Stimulated activated CD4-positive, alpha-beta T cell treated with anti-CD3 and anti-CD28 coated beads, Interleukin-1b, Interleukin-23, amount 100 ng/mL, for 4 hours (primary cell): ENCODE data around the gene PLBD1.

Experiments
- DNase-seq, 2 donors: peaks; one replicate each; pipeline ENCODE4 v3.0.0-alpha.2; 2020; ENCODE audit warnings: low read depth in 2 of 2

Gene PLBD1, protein sequence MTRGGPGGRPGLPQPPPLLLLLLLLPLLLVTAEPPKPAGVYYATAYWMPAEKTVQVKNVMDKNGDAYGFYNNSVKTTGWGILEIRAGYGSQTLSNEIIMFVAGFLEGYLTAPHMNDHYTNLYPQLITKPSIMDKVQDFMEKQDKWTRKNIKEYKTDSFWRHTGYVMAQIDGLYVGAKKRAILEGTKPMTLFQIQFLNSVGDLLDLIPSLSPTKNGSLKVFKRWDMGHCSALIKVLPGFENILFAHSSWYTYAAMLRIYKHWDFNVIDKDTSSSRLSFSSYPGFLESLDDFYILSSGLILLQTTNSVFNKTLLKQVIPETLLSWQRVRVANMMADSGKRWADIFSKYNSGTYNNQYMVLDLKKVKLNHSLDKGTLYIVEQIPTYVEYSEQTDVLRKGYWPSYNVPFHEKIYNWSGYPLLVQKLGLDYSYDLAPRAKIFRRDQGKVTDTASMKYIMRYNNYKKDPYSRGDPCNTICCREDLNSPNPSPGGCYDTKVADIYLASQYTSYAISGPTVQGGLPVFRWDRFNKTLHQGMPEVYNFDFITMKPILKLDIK

DNA sequence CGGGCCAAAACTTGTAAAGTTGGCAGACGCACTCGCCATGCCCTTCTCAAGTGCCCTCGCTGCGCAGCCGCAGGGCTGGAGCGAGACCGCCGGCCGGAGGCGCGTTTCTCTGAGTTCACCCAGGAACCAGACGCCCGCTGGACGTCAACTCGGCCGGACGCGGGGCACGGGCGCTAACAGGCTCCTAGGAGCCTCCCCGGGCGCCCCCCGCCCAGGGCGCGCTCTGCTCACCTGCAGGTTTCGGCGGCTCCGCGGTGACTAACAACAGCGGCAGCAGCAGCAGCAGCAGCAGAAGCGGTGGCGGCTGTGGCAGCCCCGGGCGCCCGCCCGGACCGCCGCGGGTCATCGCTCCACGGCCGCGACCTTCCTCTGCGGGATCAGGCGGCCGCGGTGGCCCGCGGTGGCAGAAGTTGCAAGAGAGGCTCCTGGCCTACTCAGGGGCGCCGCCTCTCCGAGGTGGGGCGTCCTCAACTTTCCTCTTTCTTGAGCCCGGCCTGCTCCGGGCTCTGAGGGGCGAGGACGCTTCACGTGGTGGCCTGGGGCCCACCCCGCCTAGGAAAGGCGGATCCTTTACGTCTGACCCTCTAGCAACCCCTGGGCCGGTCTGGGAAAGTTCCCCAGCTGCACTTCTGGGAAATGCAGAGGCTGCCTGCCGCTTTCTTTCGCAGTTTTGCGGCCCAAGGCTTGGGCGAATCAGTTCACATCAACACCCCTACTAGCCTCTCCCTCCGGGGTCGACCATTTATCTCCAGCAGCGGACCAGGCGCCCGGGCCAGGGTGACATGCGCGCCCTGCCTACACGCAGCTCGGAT, at the start of gene PLBD1:
Gene PLBD1 (minus strand): TSS at position 533 of the 812 bp plus-strand sequence. CDS start 187 bp downstream, at position 346.
- DNase-seq, result peak in 1 of 2 donors; percentile 3

DNA sequence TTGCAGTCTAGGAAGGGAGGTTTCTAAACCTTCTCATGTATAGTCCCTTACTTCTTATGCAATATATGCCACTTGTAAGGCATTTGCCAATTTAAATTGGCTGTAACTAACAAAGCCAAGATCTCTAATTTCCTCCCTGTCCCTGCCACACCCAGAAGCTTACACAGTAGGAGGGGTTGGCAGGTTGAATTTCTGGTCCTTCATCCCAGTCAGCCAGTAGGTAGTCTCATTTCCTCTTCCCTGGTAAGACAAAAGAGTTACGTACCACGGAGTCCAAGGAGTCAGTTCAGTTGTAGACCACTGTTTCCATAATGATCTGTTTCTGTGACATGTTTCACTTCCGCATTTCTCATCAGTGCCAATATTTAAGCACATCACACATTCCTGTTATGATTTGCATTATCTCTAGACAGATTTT, 47.0 kb upstream of the PLBD1 start:
- no peak for DNase-seq

DNA sequence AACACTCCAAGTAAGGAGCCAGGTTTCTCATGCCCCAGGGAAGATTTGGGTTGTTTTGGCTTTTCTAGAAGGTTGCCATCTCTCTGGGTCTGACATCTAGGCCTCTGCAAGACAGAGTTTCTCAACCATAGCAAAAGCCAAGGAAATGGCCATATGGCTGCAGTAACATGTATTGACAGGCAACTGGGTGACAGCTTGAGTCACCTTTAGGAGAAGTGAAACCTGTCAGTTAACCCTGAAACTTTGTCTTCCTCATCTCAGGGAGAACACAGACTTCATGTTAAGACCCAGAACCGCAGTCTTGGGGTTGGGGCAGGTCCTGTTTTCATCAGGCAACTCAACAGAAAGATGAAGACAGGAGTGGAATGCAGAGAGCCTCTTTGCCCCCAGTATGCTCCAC, 46.0 kb upstream of the PLBD1 start:
- DNase-seq, result no peak

DNA sequence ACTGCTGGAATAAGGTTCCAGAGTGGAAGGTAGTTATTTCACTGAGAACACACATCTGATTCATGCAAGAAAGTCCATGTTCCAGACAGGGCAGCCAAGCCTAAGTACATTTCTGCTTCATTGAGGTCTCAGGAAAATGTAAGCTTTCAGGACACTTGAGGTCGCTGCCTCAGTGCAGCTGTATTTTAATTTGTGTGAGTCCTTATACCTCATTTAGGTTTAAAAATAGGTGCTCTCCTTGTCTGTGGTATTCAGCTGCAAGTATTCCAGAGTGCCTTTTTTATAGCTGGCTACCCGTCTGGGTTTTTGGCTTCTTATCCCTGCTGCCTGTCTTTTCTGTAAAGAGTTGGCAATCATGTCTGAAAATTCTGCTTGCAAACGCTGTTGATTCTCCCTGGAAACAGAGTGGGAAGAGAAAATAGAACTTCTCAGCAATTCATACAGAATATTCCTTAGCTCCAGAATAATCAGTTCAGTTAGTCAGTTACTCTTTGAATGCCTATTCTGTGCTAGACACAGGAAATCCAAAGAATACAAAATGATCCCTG, 45.3 kb upstream of the PLBD1 start:
- no peak for DNase-seq

DNA sequence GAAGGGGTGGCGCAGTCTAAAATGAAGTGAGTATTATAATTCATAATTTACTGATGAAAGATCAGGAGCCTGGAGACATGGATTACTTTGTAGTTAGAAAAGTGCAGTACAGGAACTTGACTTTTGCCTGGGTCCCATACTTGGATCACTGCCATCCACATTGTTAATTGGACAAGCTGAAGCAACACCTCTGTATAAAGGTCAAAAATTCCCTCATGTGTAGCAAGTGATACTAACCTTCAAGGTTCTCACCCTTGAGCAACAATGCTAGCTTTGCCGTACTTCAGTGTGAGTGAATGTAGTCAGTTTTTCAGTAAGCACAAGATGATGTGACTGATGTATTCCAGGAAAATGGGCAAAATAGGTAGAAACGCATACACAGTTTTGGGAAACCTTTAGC, 44.6 kb upstream of the PLBD1 start:
- no peak for DNase-seq

DNA sequence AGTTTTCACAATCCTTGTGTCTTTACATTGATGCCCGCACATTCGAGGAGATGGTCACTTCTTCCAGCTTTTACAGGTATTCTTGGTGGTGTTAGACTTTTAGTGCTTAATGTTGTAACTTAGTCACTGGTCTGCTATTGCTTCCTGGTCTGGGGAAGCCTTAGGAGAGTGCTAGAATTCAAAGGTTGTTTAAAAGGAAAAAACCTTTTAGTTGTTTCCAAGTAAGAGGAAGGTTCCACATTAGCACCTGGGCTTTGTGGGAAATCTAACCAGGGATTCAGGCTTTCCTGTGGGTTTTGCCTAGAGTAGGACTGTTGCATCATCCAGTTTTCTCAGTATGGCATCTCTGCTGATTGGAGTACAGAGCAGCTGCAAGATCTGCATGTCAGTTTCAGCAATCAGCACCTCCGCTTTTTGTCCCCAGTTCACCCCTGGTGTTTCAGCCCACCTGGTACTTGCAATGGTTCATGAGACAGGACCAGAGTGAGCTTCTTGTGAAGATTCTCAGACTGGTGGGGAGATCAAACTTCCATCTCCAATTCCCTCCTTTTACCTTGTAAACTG, 44.0 kb upstream of the PLBD1 start:
- DNase-seq, result no peak

DNA sequence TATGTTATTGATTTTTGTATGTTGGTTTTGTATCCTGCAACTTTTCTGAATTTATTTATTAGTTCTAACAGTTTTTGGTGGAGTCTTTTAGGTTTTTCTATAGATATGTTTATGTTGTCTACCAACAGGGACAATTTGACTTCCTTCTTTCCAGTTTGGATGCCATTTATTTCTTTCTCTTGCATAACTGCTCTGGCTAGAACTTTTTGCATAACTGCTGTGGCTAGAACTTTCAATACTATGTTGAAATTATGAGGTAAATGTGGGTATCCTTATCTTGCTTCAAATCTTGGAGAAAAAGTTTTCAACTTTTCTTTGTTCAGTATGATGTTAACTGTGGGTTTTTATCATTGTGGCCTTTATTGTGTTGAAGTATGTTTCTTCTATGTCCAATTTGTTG, 39.9 kb upstream of the PLBD1 start:
- no peak for DNase-seq

DNA sequence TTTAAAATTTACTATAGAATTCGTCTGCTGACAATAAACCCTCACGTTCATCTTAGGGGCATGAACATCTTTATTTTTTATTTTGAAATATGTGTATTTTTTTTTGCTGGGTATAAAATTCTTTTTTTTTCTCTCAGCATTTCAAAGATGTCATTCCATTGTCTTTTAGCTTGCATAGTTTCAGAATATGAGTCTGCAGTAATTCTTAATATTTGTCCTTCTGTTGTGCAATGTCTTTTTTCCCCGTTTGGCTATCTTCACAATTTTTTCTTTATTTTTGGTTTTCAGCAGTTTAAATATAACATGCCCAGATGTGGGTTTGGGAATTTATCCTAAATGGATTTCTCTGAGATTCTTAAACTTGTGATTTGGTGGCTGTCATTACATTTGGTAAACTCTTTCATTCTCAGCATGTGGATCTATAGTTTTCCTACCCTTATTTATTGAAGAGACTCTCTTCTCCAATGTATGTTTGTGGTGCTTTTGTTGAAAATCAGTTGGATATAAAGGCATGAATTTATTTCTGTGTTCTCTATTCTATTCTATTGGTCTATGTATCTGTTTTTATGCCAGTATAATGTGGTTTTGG, 37.8 kb upstream of the PLBD1 start:
- no peak for DNase-seq

DNA sequence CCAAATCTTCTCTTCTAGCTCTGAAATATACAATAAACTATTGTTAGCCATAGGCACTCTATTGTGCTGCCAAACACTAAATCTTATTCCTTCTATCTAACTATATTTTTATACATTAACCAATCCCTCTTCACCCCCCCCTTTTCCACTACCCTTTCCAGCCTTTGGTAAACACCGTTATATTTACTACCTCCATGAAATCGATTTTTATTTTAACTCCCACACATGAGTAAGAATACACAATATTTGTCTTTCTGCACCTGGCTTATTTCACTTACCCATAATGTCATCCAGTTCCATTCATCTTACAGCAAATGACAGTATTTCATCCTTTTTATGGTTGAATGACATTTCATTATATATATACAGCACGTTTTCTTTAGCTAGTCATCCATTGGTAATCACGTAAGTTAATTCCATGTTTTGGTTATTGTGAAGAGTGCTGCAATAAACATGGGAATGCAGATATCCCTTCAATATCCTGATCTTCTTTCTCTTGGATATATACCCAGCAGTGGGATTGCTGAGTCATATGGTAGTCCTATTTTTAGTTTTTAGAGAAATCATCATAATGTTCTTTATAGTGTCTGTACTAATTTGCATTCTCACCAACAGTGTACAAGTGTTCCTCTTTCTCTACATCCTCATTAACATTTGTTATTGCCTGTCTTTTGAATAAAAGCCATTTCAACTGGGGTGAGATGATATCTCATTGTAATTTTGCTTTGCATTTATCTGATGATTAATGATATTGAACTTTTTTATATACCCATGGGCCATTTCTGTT, 34.2 kb upstream of the PLBD1 start:
- no peak for DNase-seq

DNA sequence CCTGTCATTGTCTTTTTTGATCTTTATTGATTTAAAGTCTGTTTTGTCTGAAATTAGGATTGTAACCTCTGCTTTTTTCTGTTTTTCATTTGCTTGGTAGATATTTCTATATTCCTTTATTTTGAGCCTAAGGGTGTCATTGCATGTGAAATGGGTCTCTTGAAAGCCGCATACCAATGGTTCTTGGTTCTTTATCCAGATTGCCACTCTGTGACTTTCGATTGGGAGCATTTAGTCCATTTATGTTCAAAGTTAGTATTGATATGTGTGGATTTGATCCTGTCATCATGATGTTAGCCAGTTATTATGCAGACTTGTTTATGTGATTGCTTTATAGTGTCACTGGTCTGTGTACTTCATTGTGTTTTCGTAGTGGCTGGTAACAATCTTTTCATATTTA, 29.8 kb upstream of the PLBD1 start:
- DNase-seq, result no peak

DNA sequence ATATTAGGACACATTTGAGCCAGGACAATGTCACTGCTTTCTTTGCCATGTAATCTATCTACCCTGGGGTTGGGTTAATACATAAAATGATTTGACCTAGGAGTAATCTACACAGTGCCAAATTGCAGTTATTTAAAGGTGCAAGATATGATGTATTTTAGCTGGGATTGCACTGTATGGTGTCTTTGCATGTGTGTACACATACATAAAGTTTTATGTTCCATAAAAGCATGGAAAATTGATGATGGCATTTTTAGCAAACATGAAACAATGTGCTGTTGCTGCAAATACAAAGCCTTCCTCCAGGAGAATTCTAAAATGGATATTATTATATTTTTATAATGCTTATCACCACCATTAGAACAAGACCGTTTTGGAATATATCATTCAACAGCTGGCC, 24.0 kb upstream of the PLBD1 start:
- DNase-seq, result no peak

DNA sequence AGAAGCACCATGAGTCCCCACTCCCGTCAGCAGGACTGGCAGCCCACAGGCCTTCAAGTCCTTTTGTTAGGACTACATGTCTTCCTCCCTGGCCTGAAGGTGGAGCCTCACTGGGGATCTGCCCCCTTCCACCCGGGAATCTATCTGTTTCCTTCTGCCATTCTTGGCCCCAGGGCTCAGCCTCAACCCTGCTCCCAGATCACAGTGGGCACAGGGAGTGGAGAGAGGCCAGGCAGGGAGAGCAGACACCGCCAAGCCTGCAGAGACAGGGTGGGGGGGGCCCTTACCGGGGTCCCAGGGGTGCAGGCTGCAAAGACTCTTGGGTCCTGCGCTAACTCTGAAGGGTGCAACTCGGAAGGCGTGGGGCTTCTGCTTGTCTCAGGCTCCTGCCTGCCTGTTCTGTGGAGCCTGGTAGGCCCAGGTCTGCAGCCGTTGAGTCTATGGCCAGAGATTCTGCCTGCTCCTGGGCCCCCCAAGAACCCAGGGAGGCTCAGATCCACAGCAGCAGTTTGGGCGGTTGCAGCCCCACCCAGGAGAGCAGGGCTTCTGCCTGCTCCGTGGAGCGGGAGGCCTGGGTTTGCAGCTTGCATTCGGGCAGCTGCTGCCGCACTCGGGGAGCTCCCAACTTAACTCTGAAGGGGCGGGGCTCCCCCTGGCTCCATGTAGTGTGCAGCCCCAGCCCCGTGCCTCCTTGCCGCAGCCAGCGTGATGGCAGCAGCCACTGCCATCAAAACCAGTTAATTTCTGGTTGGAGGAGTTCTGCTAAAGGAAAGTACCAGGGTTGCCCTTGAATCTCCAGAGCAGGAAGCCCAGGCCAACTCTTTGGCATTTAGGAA, 21.7 kb upstream of the PLBD1 start:
- no peak for DNase-seq

DNA sequence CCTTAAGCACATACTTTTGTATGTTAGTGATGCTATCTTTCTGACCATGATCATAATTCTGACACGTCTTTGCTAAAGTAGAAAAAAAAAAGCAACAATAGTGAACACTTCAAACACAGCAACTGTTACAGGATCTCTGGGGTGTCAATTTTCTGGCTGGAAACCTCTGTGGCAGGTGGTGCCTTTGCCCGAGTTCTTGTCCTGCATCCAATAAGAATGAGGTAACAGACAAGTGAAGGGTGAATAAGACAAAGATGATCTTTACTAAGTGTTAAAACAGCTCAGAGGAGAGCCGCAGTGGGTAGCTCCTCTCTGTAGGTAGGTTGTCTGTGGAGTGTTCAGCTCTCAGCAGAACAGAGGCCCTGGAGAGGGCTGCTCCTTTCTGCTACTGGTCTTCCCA, 20.9 kb upstream of the PLBD1 start:
- DNase-seq, result no peak

DNA sequence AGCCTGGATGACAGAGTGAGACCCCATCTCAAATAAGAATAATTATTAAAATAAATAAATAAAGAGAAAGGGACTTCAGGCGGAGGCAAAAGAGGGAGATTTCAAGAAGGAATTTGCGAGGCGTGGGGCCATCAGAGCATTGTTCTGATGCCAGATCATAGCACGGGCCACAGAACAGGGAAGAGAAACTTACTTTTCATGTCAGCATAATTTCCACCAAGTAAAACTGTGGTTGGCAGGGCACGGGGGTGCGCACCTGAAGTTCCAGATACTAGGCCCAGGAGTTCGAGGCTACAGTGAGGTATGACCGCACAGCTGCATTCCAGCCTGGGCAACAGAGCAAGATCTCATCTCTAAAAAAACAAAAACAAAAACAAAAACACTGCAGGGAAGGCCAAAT, 11.0 kb upstream of the PLBD1 start:
- DNase-seq, result no peak

DNA sequence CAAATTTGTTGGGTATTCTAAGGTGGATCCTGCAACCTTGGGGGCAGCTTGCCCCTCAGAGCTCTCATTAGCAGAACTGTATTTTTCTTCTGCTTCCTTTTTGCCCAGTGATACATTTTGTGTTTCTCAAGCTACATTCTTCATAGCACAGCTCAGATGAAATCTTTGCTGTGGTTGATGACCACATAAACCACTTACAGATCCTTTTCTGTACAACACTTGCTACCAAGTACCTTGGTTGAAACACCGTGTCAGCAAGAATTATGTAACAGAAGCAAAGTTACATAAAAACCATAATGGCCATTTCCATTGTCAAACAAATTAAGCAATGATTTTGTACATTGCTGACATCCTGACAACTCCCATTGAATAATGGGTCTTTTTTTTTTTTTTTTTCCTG, 9.7 kb upstream of the PLBD1 start:
- DNase-seq, result no peak

DNA sequence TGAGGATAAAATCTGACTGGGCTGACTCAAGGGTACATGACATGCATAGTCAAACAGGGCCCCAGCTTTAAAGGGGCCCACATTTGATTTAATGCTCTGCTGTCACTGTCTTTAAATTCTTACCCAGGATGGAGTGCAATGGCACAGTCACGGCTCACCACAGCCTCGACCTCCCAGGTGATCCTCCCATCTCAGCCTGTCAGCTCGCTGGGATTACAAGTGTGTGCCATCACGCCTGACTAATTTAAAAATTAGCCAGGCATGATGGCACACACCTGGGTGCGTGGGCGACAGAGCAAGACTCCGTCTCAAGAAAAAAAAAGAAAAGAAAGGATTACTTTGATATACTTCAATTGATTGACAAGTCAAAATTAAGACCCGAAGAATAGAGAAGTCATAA, 9.2 kb upstream of the PLBD1 start:
- DNase-seq, result no peak

DNA sequence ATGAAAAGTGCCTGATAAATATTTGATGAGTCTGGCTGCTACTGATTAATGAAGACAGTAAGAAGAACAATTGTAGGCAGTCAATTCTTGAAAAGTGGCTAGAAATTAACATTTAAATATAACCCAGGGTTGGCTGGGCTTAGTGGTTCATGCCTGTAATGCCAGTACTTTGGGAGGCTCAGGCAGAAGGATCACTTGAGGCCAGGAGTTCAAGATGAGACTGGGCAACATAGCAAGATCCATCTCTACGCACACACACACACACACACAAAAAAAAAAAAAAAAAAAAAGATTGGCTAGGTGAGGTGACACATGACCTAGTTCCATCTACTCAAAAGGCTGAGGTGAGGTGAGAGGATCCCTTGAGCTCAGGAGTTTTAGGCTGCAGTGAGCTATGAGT, 7.9 kb upstream of the PLBD1 start:
- no peak for DNase-seq

DNA sequence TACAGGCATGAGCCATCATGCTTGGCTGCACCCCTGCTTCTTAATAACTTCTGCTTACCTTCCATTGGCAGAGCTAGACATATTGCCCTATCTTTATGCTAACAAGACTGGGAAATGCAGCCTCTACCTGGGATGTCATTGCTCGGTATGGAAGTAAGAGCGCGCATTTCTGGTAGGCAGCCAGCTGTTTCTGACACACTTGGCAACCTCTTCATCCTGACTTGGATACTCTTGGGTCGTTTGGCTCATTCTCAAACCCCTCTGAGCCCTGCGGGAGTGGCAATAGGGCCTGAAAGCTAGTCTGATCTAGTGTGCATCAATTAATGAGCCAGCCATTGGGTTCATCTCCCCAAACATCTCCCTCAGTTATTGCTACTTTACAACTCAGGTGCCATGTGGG, 5.4 kb upstream of the PLBD1 start:
- DNase-seq, result no peak

DNA sequence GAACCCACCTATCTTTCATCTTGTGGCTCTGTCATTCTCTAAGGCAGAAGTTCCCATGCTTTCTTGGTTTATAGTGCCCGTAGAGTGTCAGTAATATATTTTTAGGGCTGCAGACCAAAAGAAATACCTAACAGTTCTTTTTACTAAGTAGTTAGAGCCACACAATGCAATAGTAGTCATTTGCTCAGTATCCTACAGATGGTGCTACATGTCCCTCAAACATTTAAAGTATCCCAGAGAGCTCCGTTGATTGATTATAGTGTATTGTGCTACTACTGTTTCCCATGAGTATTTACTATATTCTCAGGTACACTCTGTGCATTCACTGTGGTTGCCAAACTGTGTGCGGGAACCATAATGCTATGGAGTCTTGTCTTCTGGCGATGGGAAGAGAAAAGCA, 4.7 kb upstream of the PLBD1 start:
- no peak for DNase-seq

DNA sequence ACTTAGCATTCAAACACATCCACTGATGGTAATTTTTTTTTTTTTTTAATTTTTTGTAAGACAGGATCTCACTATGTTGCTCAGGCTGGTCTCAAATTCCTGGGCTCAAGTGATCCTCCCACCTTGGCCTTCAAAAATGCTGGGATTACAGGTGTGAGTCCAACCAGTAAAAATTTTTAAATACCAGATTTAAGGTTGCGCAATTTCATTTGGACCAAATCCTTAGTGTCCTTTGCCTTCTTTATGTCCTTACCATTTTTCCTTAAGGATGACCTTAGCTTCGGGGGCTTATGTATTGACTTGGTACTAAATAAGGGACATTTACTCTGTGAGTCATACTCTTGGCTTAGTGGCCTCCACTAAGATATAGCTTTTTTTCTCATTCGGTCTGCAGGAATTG, 4.1 kb upstream of the PLBD1 start:
- DNase-seq, result no peak
